HFF-Myc (cell line): Measurements from ENCODE around the gene WDR62.
A peak's percentile ranks its signal among the peaks of the same experiment; 100 is the strongest.
"Not testable (repeated sequence)": the region's sequence is repeated elsewhere in the genome, so short reads cannot be mapped to it uniquely, and the experiment has no call there.

Experiments
- DNase-seq: peaks from one replicate; pipeline ENCODE4 v3.0.0-alpha.2; 2011; ENCODE audit warnings: low read depth; ENCODE audit errors: extremely low read depth
- H3K4me3 ChIP-seq: replicated peaks from 2 replicates; pipeline ENCODE4 v1.5.1; 2011; ENCODE audit warnings: low read depth, mild to moderate bottlenecking, control low read depth, low read length
- CTCF ChIP-seq: IDR thresholded peaks from 2 replicates; pipeline ENCODE4 v1.5.1; 2012; ENCODE audit warnings: mild to moderate bottlenecking, low read depth, low read length, control low read depth; ENCODE audit errors: missing control alignments

WDR62 gene

DNA sequence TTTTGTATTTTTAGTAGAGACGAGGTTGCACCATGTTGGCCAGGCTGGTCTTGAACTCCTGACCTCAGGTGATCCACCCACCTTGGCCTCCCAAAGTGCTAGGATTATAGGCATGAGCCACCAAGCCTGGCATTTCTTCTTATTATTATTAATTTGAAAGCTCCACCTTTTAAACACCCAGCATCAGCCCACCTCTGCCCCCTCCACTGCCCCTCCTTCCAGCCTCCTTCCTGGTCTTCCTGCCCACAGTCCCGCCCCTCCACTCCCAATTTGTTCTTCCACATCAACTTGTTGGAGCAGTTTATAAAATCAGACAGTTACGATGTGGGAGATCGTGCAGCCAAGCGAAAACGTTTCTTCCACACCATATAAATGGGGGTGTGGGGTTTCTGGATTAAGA is 14.2 kb upstream of the WDR62 start:
- no peak overlapping the region for H3K4me3 ChIP-seq
- no peak for DNase-seq
- no peak for TF ChIP-seq CTCF

- not testable (repeated sequence) for H3K4me3 ChIP-seq, DNase-seq
Observed at GRCh38 chr19:36041092-36041491, 13.6 kb upstream of the WDR62 start.

GRCh38 chr19:36041831-36042230 is 12.9 kb upstream of the WDR62 start:
- DNase-seq, result peak; percentile 38
- no peak for TF ChIP-seq CTCF

GRCh38 chr19:36043952-36044351 is 10.7 kb upstream of the WDR62 start:
- H3K4me3 ChIP-seq, result no peak overlapping the region
- TF ChIP-seq CTCF, result no peak
- DNase-seq, result no peak

More at GRCh38 chr19:36041831-36042230, 12.9 kb upstream of the WDR62 start:
- no peak overlapping the region for H3K4me3 ChIP-seq

- H3K4me3 ChIP-seq, result no peak overlapping the region
- no peak for DNase-seq
- TF ChIP-seq CTCF, result no peak
Observed at GRCh38 chr19:36046443-36047050, 8.2 kb upstream of the WDR62 start.

DNA sequence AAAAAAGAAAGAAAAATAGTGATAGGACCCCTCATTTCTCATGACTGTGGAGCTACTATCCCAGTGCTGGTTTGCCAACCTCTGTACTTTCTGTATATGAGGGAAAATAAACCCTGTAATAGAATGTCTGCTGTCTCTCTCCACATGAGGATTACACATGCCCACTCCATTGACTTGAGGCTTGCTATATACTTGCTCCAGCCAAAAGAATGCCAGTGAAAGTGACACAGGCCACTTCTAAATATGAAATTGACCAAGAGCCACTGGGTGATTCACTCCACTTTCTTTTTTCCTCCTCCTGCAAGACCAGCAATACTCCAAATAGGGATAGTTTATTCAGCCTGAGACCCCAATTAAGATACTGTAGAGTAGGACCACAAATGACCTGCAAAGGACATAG is 6.9 kb upstream of the WDR62 start:
- no peak for TF ChIP-seq CTCF
- DNase-seq, result no peak
- H3K4me3 ChIP-seq, result no peak overlapping the region

DNA sequence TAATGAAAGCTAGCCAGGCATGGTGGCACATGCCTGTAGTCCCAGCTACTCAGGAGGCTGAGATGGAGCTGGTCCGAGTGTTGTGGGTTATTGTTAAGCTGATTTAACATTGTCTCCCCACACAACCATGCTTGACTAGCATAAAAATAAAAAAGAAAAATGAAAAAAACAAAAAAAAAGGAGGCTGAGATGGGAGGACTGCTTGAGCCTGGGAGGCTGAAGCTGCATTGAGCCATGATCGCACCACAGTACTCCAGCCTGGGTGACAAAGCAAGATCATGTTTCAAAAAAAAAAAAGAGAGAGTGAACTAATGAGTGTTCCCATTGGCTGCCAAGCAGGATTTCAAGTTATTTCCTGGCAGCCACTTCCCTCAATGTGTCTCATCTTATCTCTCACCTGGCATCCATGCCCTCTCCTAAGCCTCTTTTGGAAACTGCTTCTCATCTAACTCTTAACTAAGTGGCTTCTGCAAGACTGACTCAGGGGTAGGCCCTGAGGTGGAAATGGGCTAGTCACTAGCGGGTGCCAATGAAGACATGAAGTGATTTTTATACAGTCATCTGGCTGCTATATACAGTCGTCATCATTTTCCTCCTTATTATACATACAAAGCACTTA is 5.5 kb upstream of the WDR62 start:
- TF ChIP-seq CTCF, result no peak
- no peak for DNase-seq
- no peak overlapping the region for H3K4me3 ChIP-seq
